ENCODE measurements around the gene CFAP251. TPM values are rescaled to one million over a fixed set of nuclear protein-coding genes. Genes with fewer than 3 reads are reported as not detected.
"Not testable (repeated sequence)": the region's sequence is repeated elsewhere in the genome, so short reads cannot be mapped to it uniquely, and the experiment has no call there.

CFAP251 gene
- total RNA-seq, 1 donor from 2014 or later: 9.5 TPM

- no peak for DNase-seq
Observed at GRCh38 chr12:122028165-122028904, 109.9 kb downstream of the CFAP251 start.

DNA sequence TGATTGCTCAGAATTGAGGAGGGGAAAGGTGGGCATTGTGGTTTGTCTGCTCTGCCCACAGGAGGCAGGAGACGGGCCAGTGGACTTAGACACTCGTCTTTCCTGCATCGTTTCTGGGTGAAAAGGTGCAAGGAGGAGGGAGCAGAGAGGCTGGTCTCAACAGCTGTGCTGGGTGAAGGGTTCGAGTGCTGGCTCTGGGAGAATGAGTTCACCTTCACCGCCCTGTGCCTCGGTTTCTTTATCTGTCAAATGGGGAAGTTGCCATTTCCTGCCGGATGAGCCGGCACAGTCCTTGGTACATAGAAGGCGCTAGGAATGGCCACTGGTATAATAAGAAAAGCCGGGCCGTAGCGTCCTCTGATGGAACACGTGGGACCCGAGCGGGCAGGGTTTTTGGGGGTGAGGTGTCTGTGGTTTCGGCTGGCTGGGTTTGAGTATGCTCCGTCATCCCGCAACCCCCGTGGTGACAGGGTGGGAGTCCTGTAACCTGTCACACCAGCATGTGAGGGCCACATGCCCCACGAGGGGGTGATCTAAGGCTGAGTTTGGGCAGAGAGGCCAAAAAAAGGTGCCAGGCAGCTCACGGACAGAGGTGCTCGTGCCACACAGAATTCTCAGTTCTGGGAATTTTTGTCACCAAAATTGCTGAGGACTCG is 110.6 kb downstream of the CFAP251 start:
- no peak for DNase-seq

DNA sequence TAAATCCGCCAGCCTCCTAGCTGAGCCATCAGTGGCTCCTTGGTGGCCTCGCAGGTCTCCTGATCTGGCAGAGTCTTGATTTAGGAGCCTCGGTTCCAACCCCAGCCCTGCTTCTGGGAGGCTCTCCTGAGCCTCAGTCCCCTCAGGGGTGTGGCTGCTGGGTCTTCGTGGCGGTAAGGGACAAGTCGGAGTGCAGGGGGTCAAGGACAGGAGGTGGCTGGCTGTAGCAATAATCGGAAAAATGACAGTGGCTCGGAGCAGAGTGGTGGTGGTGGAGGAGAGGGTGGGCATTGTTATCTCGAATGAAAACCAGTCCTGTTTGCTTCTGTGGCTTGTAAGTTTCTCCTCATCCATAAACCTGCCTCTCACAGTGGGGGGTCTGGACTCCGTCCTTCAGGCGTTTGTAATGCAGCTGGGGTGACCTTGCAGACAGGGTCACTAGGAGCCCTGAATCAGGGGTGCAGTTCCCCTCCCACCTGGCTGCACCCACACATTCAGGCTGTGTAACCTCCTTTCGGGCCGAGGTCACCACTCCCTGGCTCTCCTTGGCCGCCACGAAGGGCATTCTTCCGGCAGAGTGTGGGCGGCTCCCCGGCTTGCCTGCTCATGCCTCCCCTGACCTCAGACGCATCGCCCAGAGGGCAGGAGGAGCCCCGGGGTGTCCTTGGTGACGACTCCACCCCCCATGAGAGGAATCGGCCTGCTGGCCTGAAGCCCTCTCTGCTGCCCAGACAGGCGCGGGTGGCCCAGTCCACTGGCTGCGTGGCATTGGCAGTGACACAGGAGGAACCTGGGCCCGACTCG is 111.4 kb downstream of the CFAP251 start:
- DNase-seq: no peak

- no peak for DNase-seq
Observed at GRCh38 chr12:122030424-122031035, 112.1 kb downstream of the CFAP251 start.

- DNase-seq: no peak
Observed at GRCh38 chr12:122031342-122032216, 113.2 kb downstream of the CFAP251 start.

GRCh38 chr12:122032580-122032979 is 114.2 kb downstream of the CFAP251 start:
- DNase-seq: no peak

DNA sequence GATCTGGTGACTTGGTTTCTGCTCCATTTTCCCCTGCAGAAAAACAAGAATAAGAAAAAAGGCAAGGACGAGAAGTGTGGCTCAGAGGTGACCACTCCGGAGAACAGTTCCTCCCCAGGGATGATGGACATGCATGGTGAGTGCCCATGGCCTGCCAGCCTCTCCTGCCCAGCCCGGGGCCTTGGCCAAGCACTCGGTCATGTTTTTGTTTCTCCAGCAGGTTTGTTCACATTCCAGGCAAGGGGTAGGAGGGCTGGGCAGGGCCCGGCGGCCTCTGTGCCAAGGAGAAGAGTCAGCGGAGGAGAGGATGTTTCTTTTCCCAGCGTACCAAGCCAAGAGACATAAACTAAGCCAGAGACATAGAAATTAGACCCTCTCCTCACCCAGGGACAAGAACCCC is 116.9 kb downstream of the CFAP251 start:
- DNase-seq: no peak

DNA sequence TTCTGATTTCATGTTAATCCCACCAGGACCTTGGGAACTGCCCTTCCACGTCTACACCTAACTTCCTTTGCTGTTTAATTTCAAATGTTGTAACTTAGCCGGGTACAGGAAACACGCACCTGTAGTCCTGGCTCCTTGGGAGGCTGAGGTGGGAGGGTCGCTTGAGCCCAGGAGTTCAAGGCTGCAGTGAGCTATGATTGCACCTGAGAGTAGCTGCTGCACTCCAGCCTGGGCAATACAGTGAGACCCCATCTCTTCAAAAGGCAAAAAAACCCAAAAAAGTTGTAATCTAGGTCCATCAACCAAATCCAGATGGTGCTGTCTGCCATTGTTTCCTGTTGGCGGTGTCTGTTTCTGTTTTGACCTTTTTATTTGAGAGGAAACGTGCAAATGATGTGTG is 117.8 kb downstream of the CFAP251 start:
- DNase-seq: no peak

- DNase-seq: no peak
Observed at GRCh38 chr12:122040579-122041386, 122.4 kb downstream of the CFAP251 start.

DNA sequence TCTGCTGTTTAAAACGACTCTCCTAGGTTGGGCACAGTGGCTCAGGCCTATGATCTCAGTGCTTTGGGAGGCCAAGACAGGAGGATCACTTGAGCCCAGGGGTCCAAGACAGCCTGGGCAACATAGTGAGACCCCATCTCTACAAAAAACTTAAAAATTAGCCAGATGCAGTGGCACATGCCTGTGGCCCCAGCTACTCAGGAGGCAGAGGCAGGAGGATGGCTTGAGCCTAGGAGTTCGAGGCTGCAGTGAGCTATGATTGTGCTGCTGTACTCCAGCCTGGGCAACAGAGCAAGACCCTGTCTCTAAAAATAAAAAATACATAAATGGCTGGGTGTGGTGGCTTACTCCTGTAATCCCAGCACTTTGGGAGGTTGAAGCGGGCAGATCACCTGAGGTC is 123.1 kb downstream of the CFAP251 start:
- DNase-seq: not testable (repeated sequence)

DNA sequence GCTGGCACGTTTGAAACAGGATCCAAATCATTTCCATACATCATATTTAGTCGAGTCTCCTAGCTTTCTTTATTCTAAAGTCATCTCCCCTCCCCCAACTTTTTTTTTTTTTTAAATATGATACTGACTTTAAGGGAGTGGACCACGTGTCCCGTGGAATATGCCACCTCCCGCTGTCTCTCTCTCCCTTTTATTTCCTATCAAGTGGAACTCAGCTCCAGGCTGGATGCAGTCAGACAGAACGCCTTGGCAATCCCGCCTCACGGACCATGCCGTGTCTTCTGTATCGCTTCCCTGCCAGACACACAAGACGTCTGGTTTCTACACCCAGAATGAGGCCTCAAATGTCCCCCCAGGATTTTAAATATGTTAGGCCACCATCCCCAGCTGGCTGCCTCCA is 124.5 kb downstream of the CFAP251 start:
- DNase-seq: no peak

- DNase-seq: no peak
Observed at GRCh38 chr12:122043476-122043875, 125.1 kb downstream of the CFAP251 start.

GRCh38 chr12:122045262-122045661 is 126.9 kb downstream of the CFAP251 start:
- DNase-seq: no peak

GRCh38 chr12:122046145-122046544 is 127.8 kb downstream of the CFAP251 start:
- DNase-seq: no peak

DNA sequence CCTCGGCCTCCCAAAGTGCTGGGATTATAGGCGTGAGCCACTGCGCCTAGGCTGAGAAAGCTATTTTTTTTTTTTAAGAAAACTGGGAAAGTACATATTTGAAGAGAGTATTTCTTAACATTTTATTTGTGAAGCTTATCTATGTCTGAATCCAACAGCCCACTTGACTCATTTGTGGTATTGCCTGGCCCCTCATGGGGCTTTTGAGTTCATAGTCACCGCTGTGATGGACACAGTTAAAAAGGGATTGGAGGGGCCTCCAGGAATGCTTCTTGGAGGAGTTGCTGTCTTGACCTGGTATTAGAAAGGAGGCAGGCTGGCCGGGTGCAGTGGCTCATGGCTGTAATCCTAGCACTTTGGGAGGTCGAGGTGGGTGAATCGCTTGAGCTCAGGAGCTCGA is 129.8 kb downstream of the CFAP251 start:
- no peak for DNase-seq

- no peak for DNase-seq
Observed at GRCh38 chr12:122049827-122050226, 131.4 kb downstream of the CFAP251 start.

DNA sequence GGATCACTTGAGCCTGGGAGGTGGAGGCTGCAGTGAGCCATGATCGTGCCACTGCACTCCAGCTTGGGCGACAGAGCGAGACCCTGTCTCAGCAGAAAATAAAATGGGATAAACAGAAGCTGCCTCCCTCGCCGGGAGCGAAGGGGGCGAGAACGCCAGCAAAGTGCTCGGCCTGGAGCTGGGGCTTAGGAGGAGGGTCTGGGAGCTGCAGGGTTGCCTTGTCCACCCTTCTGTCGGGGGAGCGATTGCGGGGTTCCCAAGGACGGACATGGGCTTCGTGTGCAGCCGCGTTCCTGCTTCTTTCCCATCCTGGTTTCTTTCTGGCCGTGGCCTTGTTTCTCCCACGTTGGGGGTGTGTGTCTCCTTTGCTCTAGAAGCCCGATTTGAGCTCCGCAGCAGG is 132.3 kb downstream of the CFAP251 start:
- no peak for DNase-seq

DNA sequence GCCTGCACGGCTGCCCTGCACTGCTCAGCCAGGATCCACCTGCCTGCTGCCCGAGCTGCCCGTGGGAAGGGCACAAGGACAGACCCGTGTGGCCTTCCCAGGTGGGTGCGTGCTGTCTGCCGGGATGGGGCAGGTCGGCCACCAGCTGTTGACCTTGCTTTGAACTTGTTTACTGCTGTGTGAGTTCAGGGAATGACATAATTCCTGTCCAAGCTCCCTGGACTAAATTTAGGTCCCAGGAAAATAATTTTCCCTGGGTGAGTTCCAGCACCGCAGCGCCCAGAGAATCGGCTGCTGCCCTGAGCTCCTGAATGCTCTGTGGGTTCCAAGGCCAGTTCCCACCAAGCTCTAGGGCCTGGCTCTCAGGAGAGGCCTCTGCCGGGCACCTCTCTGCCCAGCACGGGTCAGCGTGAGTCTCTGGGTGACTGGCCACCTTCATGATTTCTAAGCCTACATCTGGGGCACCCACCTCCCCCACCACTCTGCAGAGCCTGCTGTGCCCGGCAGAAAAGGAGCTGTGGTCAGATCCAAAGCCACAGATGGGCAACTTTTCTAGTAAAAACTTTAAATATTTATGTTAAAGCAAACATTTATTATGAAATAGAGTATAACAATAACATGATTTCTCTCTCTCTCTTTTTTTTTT is 133.0 kb downstream of the CFAP251 start:
- DNase-seq: peak; percentile 14

DNA sequence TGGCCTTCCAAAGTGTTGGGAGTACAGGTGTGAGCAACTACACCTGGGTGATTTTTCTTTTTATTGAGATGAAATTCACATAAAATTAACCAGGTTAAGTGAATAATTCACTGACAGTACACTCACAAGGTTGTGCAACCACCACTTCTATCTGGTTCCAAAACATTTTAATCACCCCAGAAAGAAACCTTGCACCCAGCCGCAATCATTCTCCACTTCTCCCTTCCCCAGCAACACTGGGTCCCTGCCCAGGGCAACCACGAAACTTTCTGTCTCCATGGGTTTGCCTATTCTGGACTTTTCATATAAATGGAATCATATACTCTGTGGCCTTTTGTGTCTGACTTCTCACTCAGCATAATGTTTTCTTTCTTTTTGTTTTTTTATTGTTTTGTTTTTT is 133.9 kb downstream of the CFAP251 start:
- DNase-seq: no peak
